C4-2B (cell line): ENCODE results near the gene ZC3H12C.

Source experiments
- ZFX ChIP-seq: fragments of 450-650 bp; IDR thresholded peaks from 2 replicates; pipeline ENCODE4 v1.6.1; 2017
- TF ChIP-seq, protein P1 (sequence below): fragments of 450-650 bp; conservative IDR thresholded peaks from 2 replicates; pipeline ENCODE4 v1.5.1; 2017; ENCODE audit warnings: mild to moderate bottlenecking

DNA sequence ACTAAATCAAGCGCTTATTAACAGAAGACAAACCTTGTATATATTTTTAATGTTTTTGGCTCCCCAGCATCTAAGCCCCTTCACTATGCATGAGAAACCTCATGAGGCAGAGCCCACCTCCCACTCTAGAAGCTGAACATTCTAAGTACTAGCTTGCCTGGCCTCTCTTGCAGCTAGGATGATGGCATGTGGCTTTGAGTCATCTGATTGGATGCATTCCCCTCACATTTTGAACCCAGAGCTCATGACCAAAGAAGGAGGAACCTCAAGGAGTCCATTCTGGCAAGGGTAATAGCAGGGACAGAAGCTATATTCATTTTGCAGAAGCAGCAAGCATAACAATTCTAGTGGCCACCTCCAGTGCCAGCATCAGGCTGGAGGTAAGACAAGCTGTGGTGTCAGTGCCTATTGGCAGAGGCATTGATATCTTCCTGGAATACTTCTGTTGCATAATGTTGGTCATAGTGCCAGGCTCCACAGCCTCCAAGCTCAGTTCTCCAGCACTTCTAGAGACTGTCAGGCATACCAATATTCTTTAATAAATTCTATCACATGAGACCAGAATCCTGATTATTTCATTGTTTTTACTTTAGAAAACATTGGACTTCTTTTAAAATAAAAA lies 14.2 kb upstream of the ZC3H12C start:
- TF ChIP-seq, protein P1, sequence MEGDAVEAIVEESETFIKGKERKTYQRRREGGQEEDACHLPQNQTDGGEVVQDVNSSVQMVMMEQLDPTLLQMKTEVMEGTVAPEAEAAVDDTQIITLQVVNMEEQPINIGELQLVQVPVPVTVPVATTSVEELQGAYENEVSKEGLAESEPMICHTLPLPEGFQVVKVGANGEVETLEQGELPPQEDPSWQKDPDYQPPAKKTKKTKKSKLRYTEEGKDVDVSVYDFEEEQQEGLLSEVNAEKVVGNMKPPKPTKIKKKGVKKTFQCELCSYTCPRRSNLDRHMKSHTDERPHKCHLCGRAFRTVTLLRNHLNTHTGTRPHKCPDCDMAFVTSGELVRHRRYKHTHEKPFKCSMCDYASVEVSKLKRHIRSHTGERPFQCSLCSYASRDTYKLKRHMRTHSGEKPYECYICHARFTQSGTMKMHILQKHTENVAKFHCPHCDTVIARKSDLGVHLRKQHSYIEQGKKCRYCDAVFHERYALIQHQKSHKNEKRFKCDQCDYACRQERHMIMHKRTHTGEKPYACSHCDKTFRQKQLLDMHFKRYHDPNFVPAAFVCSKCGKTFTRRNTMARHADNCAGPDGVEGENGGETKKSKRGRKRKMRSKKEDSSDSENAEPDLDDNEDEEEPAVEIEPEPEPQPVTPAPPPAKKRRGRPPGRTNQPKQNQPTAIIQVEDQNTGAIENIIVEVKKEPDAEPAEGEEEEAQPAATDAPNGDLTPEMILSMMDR, result no peak
- no peak for TF ChIP-seq ZFX
